ENCODE data around the gene NFIL3.
"Not testable (repeated sequence)": the region's sequence is repeated elsewhere in the genome, so short reads cannot be mapped to it uniquely, and the experiment has no call there.

The NFIL3 gene

GRCh38 chr9:91391412-91391811 is 32.2 kb downstream of the NFIL3 start:
- Mint-ChIP-seq H3K4me1 (peaks cover 19% of the 10 kb centered on the region), H3K27ac (no peak overlapping the region), H3K4me3 (no peak overlapping the region), H3K27me3 (no peaks in the 10 kb centered on the region), H3K9me3 (no peaks in the 10 kb centered on the region)
- ATAC-seq (no peak), DNase-seq (no peak)

GRCh38 chr9:91389686-91390085 is 33.9 kb downstream of the NFIL3 start:
- not testable (repeated sequence) for ATAC-seq, DNase-seq, H3K27me3 Mint-ChIP-seq, H3K4me1 Mint-ChIP-seq, H3K9me3 Mint-ChIP-seq, H3K27ac Mint-ChIP-seq, H3K4me3 Mint-ChIP-seq

- peak; percentile 57 for ATAC-seq
- peaks cover 7% of the 10 kb centered on the region for H3K4me1 Mint-ChIP-seq
- DNase-seq = no peak
- H3K27ac Mint-ChIP-seq = peak overlapping the region; percentile 24 to 82
- no peak overlapping the region for H3K4me3 Mint-ChIP-seq
- H3K9me3 Mint-ChIP-seq = no peaks in the 10 kb centered on the region
- peaks cover 11% of the 10 kb centered on the region for H3K27me3 Mint-ChIP-seq
Observed at GRCh38 chr9:91386765-91387164, 36.9 kb downstream of the NFIL3 start.

GRCh38 chr9:91384954-91385353 is 38.7 kb downstream of the NFIL3 start:
- Mint-ChIP-seq H3K9me3 (no peaks in the 10 kb centered on the region), H3K27me3 (peaks cover 20% of the 10 kb centered on the region), H3K4me3 (no peak overlapping the region), H3K4me1 (peaks cover 7% of the 10 kb centered on the region), H3K27ac (no peak overlapping the region)
- DNase-seq (no peak), ATAC-seq (no peak)

GRCh38 chr9:91383577-91383976 is 40.1 kb downstream of the NFIL3 start:
- Mint-ChIP-seq H3K4me3 (no peak overlapping the region), H3K4me1 (peaks cover 7% of the 10 kb centered on the region), H3K27me3 (peaks cover 27% of the 10 kb centered on the region), H3K27ac (no peak overlapping the region), H3K9me3 (no peaks in the 10 kb centered on the region)
- ATAC-seq (no peak), DNase-seq (no peak)

- ATAC-seq (no peak), DNase-seq (no peak)
- Mint-ChIP-seq H3K4me3 (no peak overlapping the region), H3K4me1 (peaks cover 7% of the 10 kb centered on the region), H3K27ac (no peak overlapping the region), H3K9me3 (peaks cover 0 to 3% of the 10 kb centered on the region in 2 donors), H3K27me3 (peaks cover 27% of the 10 kb centered on the region)
Observed at GRCh38 chr9:91382298-91382697, 41.3 kb downstream of the NFIL3 start.

GRCh38 chr9:91379426-91379825 is 44.2 kb downstream of the NFIL3 start:
- H3K27ac Mint-ChIP-seq = no peak overlapping the region
- peaks cover 0 to 3% of the 10 kb centered on the region in 2 donors for H3K9me3 Mint-ChIP-seq
- peaks cover 27% of the 10 kb centered on the region for H3K27me3 Mint-ChIP-seq
- peaks cover 5% of the 10 kb centered on the region for H3K4me1 Mint-ChIP-seq
- H3K4me3 Mint-ChIP-seq = no peak overlapping the region
- ATAC-seq = no peak
- DNase-seq = no peak

GRCh38 chr9:91378695-91379127 is 44.9 kb downstream of the NFIL3 start:
- no peak overlapping the region for H3K27ac Mint-ChIP-seq
- peaks cover 27% of the 10 kb centered on the region for H3K27me3 Mint-ChIP-seq
- H3K4me1 Mint-ChIP-seq = peaks cover 5% of the 10 kb centered on the region
- H3K4me3 Mint-ChIP-seq = no peak overlapping the region
- ATAC-seq = no peak
- H3K9me3 Mint-ChIP-seq = peaks cover 0 to 3% of the 10 kb centered on the region in 2 donors
- DNase-seq = no peak

GRCh38 chr9:91378054-91378453 is 45.6 kb downstream of the NFIL3 start:
- not testable (repeated sequence) for H3K27ac Mint-ChIP-seq, H3K4me1 Mint-ChIP-seq, H3K4me3 Mint-ChIP-seq, H3K9me3 Mint-ChIP-seq, ATAC-seq, DNase-seq
- H3K27me3 Mint-ChIP-seq = peaks cover 27% of the 10 kb centered on the region

GRCh38 chr9:91376239-91376638 is 47.4 kb downstream of the NFIL3 start:
- Mint-ChIP-seq H3K4me1 (peaks cover 5% of the 10 kb centered on the region), H3K4me3 (no peak overlapping the region), H3K27ac (peak overlapping the region in 1 of 2 donors; percentile 42), H3K27me3 (peaks cover 14% of the 10 kb centered on the region), H3K9me3 (peaks cover 0 to 3% of the 10 kb centered on the region in 2 donors)
- ATAC-seq = peak; percentile 55
- DNase-seq = no peak

- ATAC-seq (no peak), DNase-seq (no peak)
- Mint-ChIP-seq H3K4me3 (no peak overlapping the region), H3K27ac (no peak overlapping the region), H3K9me3 (peaks cover 0 to 3% of the 10 kb centered on the region in 2 donors), H3K4me1 (peaks cover 5% of the 10 kb centered on the region), H3K27me3 (peaks cover 7% of the 10 kb centered on the region)
Observed at GRCh38 chr9:91374939-91375338, 48.7 kb downstream of the NFIL3 start.

GRCh38 chr9:91371894-91372293 is 51.7 kb downstream of the NFIL3 start:
- Mint-ChIP-seq H3K27me3 (peaks cover 19% of the 10 kb centered on the region), H3K4me3 (no peak overlapping the region), H3K9me3 (no peaks in the 10 kb centered on the region), H3K4me1 (peaks cover 5% of the 10 kb centered on the region), H3K27ac (no peak overlapping the region)
- no peak for DNase-seq
- ATAC-seq = no peak

- not testable (repeated sequence) for H3K4me1 Mint-ChIP-seq, H3K9me3 Mint-ChIP-seq, DNase-seq, H3K4me3 Mint-ChIP-seq, ATAC-seq, H3K27ac Mint-ChIP-seq
- H3K27me3 Mint-ChIP-seq = peaks cover 19% of the 10 kb centered on the region
Observed at GRCh38 chr9:91370006-91370405, 53.6 kb downstream of the NFIL3 start.

- Mint-ChIP-seq H3K4me1 (peaks cover 29% of the 10 kb centered on the region), H3K27ac (no peak overlapping the region), H3K4me3 (no peak overlapping the region), H3K9me3 (no peaks in the 10 kb centered on the region), H3K27me3 (peaks cover 16% of the 10 kb centered on the region)
- DNase-seq (no peak), ATAC-seq (no peak)
Observed at GRCh38 chr9:91364702-91365101, 58.9 kb downstream of the NFIL3 start.

- ATAC-seq = no peak
- H3K27ac Mint-ChIP-seq = no peak overlapping the region
- peaks cover 10% of the 10 kb centered on the region for H3K27me3 Mint-ChIP-seq
Observed at GRCh38 chr9:91364005-91364404, 59.6 kb downstream of the NFIL3 start.

GRCh38 chr9:91362051-91362611 is 61.5 kb downstream of the NFIL3 start:
- Mint-ChIP-seq H3K9me3 (no peaks in the 10 kb centered on the region), H3K4me3 (peak overlapping the region; percentile 82 to 94), H3K27me3 (peaks cover under 1% of the 10 kb centered on the region), H3K4me1 (peaks cover 54% of the 10 kb centered on the region), H3K27ac (peak overlapping the region; percentile 89 to 94)
- no peak for DNase-seq
- no peak for ATAC-seq

More at GRCh38 chr9:91364005-91364404, 59.6 kb downstream of the NFIL3 start:
- Mint-ChIP-seq H3K4me1 (peaks cover 36% of the 10 kb centered on the region), H3K4me3 (no peak overlapping the region), H3K9me3 (no peaks in the 10 kb centered on the region)
- no peak for DNase-seq

Data from stimulated activated naive CD8-positive, alpha-beta T cell treated with anti-CD3 and anti-CD28 coated beads, Interleukin-15, amount 100 ng/mL, for 72 hours (primary cell).